HepG2 (cell line): ENCODE data around the gene TJP1. TPM values are rescaled to one million over a fixed set of nuclear protein-coding genes. Genes with fewer than 3 reads are reported as not detected.

Experiments used
- CBX5 ChIP-seq: sonication (generic); formaldehyde crosslinking; IDR thresholded peaks from 2 replicates; pipeline ENCODE4 v1.4.0; 2020; ENCODE audit warnings: missing genetic modification reagents, borderline replicate concordance
- KDM5B ChIP-seq: sonication (generic); formaldehyde crosslinking; IDR thresholded peaks from 2 replicates; pipeline ENCODE4 v1.4.0; 2020; ENCODE audit warnings: missing genetic modification reagents, mild to moderate bottlenecking, borderline replicate concordance
- KLF15 ChIP-seq: sonication (generic); formaldehyde crosslinking; IDR thresholded peaks from 2 replicates; pipeline ENCODE4 v1.8.1; 2023; ENCODE audit warnings: borderline replicate concordance, mild to moderate bottlenecking, inconsistent platforms, missing genetic modification reagents, mixed read lengths
- KMT2B ChIP-seq: IDR thresholded peaks from 2 replicates; pipeline ENCODE4 v1.6.1; 2016; ENCODE audit warnings: missing genetic modification reagents, missing compliant biosample characterization
- MIER2 ChIP-seq: IDR thresholded peaks from 2 replicates; pipeline ENCODE4 v1.6.1; 2016; ENCODE audit warnings: missing biosample characterization, missing genetic modification reagents
- MYNN ChIP-seq: sonication (generic); formaldehyde crosslinking; IDR thresholded peaks from 2 replicates; pipeline ENCODE4 v1.4.0; 2020; ENCODE audit warnings: mild to moderate bottlenecking, low read depth, missing genetic modification reagents
- NAIF1 ChIP-seq: sonication (generic); formaldehyde crosslinking; IDR thresholded peaks from 2 replicates; pipeline ENCODE4 v1.5.0; 2020; ENCODE audit warnings: mild to moderate bottlenecking, missing genetic modification reagents, borderline replicate concordance
- PCBP2 ChIP-seq: fragments of 200-400 bp; formaldehyde crosslinking; optimal IDR thresholded peaks from 2 replicates; pipeline ENCODE3; 2018; ENCODE audit warnings: low read length, low read depth; ENCODE audit not compliant: poor library complexity, severe bottlenecking
- PHF20 ChIP-seq: sonication (generic); formaldehyde crosslinking; IDR thresholded peaks from 2 replicates; pipeline ENCODE4 v1.5.0; 2020; ENCODE audit warnings: mild to moderate bottlenecking, missing genetic modification reagents
- POLR2G ChIP-seq: fragments of 200-400 bp; formaldehyde crosslinking; IDR thresholded peaks from 2 replicates; pipeline ENCODE4 v1.6.1; 2018; ENCODE audit warnings: mild to moderate bottlenecking, low read depth, low read length, moderate library complexity
- PRDM10 ChIP-seq: sonication (generic); formaldehyde crosslinking; IDR thresholded peaks from 2 replicates; pipeline ENCODE4 v1.4.0; 2020; ENCODE audit warnings: low read depth, missing genetic modification reagents
- PRMT3 ChIP-seq: sonication (generic); formaldehyde crosslinking; IDR thresholded peaks from 2 replicates; pipeline ENCODE4 v1.8.1; 2022; ENCODE audit warnings: low read depth, mild to moderate bottlenecking, moderate library complexity, missing genetic modification reagents, borderline replicate concordance
- SP1 ChIP-seq, 2 experiments: fragments of 450-650 bp in 1 of 2; sonication (generic) in 1 of 2; formaldehyde crosslinking in 1 of 2; IDR thresholded peaks; 2 replicates each; pipeline versions ENCODE4 v1.4.0 to v1.6.1; 2016 to 2020; ENCODE audit warnings: missing genetic modification reagents in 1 of 2
- TAF1 ChIP-seq: sonication (generic); formaldehyde crosslinking; IDR thresholded peaks from 2 replicates; pipeline ENCODE4 v1.4.0; 2020; ENCODE audit warnings: missing genetic modification reagents
- U2AF1 ChIP-seq: fragments of 200-400 bp; formaldehyde crosslinking; optimal IDR thresholded peaks from 2 replicates; pipeline ENCODE3; 2017; ENCODE audit warnings: mild to moderate bottlenecking, low read depth, low read length
- ZBTB7B ChIP-seq: sonication (generic); formaldehyde crosslinking; IDR thresholded peaks from 2 replicates; pipeline ENCODE4 v1.4.0; 2020; ENCODE audit warnings: missing genetic modification reagents
- ZMAT3 ChIP-seq: sonication (generic); formaldehyde crosslinking; conservative IDR thresholded peaks from 2 replicates; pipeline ENCODE4 v1.7.0; 2021; ENCODE audit warnings: missing genetic modification reagents
- ZNF496 ChIP-seq: sonication (generic); formaldehyde crosslinking; IDR thresholded peaks from 2 replicates; pipeline ENCODE4 v1.8.1; 2023; ENCODE audit warnings: mild to moderate bottlenecking, moderate library complexity, missing genetic modification reagents; ENCODE audit not compliant: insufficient replicate concordance
- ZNF547 ChIP-seq: sonication (generic); formaldehyde crosslinking; IDR thresholded peaks from 2 replicates; pipeline ENCODE4 v1.5.1; 2020; ENCODE audit warnings: mild to moderate bottlenecking, missing genetic modification reagents
- ZNF574 ChIP-seq: sonication (generic); formaldehyde crosslinking; IDR thresholded peaks from 2 replicates; pipeline ENCODE4 v1.4.0; 2020; ENCODE audit warnings: missing genetic modification reagents
- ZNF577 ChIP-seq: sonication (generic); formaldehyde crosslinking; IDR thresholded peaks from 2 replicates; pipeline ENCODE4 v1.4.0; 2020; ENCODE audit warnings: mild to moderate bottlenecking, low read depth, missing genetic modification reagents, borderline replicate concordance
- ZNF619 ChIP-seq: sonication (generic); formaldehyde crosslinking; IDR thresholded peaks from 2 replicates; pipeline ENCODE4 v1.4.0; 2020; ENCODE audit warnings: mild to moderate bottlenecking, missing genetic modification reagents
- ZNF629 ChIP-seq: sonication (generic); formaldehyde crosslinking; conservative IDR thresholded peaks from 2 replicates; pipeline ENCODE4 v1.5.0; 2020; ENCODE audit warnings: missing genetic modification reagents
- ZNF883 ChIP-seq: sonication (generic); formaldehyde crosslinking; IDR thresholded peaks from 2 replicates; pipeline ENCODE4 v1.5.1; 2020; ENCODE audit warnings: mild to moderate bottlenecking, missing genetic modification reagents; ENCODE audit errors: not compliant biosample characterization
- ZSCAN12 ChIP-seq: sonication (generic); formaldehyde crosslinking; IDR thresholded peaks from 2 replicates; pipeline ENCODE4 v1.9.0; 2021; ENCODE audit warnings: mild to moderate bottlenecking, missing genetic modification reagents
- polyA plus RNA-seq, 8 experiments: library from polyadenylated mRNA; depleted of rRNA in 3 of 8; stranded (reverse) in 7 of 8; unstranded in 1 of 8; fragments of >200 nt; fragmentation: Illumina TruSeq in 4 of 8; extraction: Trizol in 4 of 8; gene quantifications; 2 replicates each; pipeline versions ENCODE4 v1.2.1 to v1.2.3, GENCODE V29; 2011 to 2016; ENCODE audit warnings: low read depth in 4 of 8, missing spikeins in 1 of 8, mixed read lengths in 1 of 8; ENCODE audit not compliant: insufficient read depth in 1 of 8
- total RNA-seq, 5 experiments: library from RNA; depleted of rRNA; stranded (reverse); fragments of >200 nt; fragmentation: Illumina TruSeq; extraction: Trizol; gene quantifications; 2 replicates each; pipeline ENCODE4 v1.2.3, GENCODE V29; 2016; ENCODE audit warnings: low read depth in 1 of 5

The TJP1 gene
- total and polyA plus RNA-seq, 2 of the 13 experiments (the other 11 are each of a cell fraction or from before 2014, with no cell fraction given) = 25.9 to 27.1 TPM

- TF ChIP-seq ZNF577 (CRISPR knock-in tag) = no peak
- no peak for TF ChIP-seq CBX5 (CRISPR knock-in tag)
- TF ChIP-seq NAIF1 (CRISPR knock-in tag) = no peak
- no peak for TF ChIP-seq POLR2G
- no peak for TF ChIP-seq MYNN
- peak; percentile 51 for TF ChIP-seq KMT2B (CRISPR knock-in tag)
- TF ChIP-seq MIER2 (CRISPR knock-in tag) = no peak
- TF ChIP-seq SP1 (IDR thresholded peaks at IDR 0.05) = no peak
- no peak for TF ChIP-seq SP1 (CRISPR knock-in tag; IDR thresholded peaks at IDR 0.05)
- TF ChIP-seq U2AF1 = no peak
- TF ChIP-seq ZNF883 (CRISPR knock-in tag) = no peak
- peak; percentile 40; the same call in 1 of the 2 replicates for TF ChIP-seq TAF1
- TF ChIP-seq ZNF619 (CRISPR knock-in tag) = no peak
- no peak for TF ChIP-seq PCBP2
- no peak for TF ChIP-seq ZNF547 (CRISPR knock-in tag)
- TF ChIP-seq ZNF574 = peak; percentile 24; the same call in 1 of the 2 replicates
- no peak; the same call in 1 of the 2 replicates for TF ChIP-seq KDM5B
- no peak for TF ChIP-seq ZBTB7B
- no peak for TF ChIP-seq KLF15 (CRISPR knock-in tag)
- TF ChIP-seq ZNF629 (CRISPR knock-in tag) = no peak
- TF ChIP-seq ZNF496 (CRISPR knock-in tag) = no peak
- no peak for TF ChIP-seq PRMT3 (CRISPR knock-in tag)
- TF ChIP-seq ZMAT3 (CRISPR knock-in tag) = no peak
- TF ChIP-seq PRDM10 (CRISPR knock-in tag) = no peak
- TF ChIP-seq ZSCAN12 (CRISPR knock-in tag) = no peak
- TF ChIP-seq PHF20 (CRISPR knock-in tag) = 0 out of 2 replicates have a peak, but pooled peaks have one; percentile 27
These were observed 710 bp downstream of the TJP1 start (continued) for GRCh38 chr15:29821416-29822099.
